Kasumi-1 (cell line): ENCODE data around the gene CCDC27.
"Not testable (repeated sequence)": the region's sequence is repeated elsewhere in the genome, so short reads cannot be mapped to it uniquely, and the experiment has no call there.

ENCODE experiments used
- DNase-seq, 2 experiments: peaks; one replicate each; lab custom pipeline; 2025; lab: John Stamatoyannopoulos, UW

The CCDC27 gene

DNA sequence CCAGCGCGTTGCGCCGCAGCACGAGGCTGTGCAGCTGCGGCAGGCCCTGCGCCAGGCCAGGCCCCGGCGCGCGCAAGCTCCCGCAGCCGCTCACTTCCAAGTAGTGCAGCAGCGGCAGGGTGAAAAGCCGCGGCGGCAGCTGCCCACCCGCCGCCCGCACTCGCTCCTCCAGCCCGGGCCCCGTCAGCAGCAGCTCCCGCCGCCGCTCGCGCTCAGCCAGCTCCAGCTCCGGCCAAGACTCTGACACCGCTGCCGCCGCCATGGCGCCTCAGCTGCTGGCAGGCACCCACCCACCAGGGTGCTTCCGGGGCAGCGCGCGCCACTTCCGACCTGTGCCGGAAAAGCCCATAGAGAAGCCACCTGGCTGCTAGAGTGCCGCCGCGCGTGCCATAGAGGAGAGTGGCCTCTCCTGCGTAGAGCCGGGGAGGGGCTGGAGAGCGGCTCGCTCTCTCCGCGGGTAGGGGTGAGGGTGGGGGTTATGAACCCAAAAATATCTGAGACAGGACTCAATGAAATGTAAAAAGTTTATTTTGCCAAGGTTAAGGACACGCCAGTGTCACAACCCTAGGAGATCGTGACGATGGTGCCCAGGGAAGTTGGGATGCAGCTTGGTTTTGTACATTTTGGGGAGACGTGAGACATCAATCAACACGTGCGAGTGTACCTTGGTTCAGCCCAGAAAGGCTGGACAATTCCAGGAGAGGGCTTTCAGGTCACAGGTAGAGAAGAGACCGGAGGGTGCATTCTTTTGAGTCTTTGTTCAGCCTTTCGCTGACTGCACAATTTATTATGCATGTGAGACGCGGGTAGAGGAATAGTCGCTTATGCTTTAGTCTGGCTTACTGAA, 44.2 kb downstream of the CCDC27 start, which contains the start of gene LRRC47:
Gene LRRC47 (minus strand): TSS at position 284 of the 847 bp plus-strand sequence. CDS start 22 bp downstream, at position 262.
- DNase-seq = peak; percentile 87 to 90

DNA sequence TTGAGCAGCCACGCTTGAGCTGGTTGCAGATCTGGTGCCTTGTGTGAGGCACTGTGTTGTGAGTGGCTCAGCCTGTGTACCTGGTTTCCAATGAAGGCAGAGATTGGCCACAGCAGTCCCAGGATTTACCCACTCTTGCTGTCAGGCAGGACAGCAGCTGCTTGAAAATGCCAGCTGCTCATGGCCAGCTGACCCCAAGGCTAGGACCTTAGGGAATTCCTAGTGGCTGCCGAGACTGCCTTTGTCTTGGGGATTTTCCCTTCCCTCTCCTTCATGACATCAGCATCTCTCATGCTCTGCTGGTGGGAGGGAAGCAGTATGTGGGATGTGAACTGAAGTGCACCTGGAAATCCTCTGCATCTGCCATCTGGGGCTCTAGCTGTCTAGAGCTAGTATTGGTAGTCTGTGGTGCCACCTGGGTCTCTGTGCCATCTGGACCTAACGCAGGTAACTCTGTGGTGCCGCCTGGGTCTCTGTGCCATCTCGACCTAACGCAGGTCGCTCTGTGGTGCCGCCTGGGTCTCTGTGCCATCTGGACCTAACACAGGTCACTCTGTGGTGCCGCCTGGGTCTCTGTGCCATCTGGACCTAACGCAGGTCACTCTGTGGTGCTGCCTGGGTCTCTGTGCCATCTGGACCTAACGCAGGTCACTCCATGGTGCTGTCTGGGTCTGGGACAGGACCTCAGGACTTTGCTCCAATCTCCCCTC, 47.9 kb downstream of the CCDC27 start:
- no peak for DNase-seq

DNA sequence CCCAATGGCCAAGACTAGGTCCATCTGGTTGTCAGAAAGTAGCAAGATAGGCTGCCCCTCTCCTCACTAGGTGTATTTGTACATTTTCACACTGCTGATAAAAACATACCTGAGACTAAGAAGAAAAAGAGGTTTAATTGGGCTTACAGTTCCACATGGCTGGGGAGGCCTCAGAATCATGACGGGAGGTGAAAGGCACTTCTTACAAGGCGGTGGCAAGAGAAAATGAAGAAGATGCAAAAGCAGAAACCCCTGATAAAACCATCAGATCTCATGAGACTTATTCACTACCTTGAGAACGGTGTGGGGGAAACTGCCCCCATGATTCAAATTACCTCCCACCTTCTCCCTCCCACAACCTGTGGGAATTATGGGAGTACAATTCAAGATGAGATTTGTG, 48.5 kb downstream of the CCDC27 start:
- DNase-seq = not testable (repeated sequence)

DNA sequence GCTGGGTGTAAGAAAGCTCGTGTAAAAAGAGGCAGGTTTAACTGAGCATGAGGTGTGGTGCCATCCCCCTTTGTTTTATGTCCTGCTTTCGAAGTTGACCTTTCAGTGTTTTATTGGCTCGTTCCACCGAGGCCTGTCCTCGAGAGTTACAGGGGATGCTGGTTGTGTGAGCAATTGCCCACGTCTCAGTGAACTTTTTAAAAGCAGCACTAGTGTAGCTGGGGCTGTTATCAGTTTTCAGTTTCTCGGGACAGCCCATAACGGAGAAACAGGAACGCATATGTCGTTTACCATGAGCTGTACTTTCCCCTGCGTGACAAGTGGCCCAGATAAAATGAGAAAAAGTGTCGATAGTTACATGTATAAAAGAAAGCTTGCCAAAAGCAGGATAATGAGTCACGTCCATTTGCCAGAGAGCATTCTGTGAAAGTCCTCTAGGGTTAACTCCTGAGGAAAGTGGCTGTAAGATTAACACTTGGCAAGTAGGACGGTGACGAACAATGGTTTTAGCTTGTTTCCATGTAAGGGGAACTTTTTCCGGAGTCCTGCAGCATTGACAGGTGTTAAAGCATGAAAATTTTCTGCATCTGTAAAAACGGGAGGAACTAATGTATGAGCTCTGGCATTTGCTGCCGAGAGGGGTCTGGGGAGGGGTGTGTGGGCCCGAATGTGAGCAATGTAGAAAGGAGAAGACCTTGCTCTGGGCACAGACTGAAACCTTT, 51.8 kb downstream of the CCDC27 start:
- no peak for DNase-seq

DNA sequence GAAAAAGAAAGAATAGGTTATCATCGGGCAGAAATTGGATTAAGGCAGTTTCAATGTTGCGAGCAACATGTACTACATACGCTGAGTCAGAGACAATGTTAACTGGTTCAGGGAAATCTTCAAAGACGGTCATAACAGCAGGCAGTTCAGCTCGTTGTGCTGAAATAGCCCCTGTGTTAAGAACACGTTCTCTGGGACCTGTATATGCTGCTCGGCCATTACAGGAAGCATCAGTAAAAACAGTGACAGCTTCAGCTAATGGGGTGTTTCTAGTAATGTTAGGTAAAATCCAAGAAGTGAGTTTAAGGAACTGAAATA, 52.3 kb downstream of the CCDC27 start:
- not testable (repeated sequence) for DNase-seq

DNA sequence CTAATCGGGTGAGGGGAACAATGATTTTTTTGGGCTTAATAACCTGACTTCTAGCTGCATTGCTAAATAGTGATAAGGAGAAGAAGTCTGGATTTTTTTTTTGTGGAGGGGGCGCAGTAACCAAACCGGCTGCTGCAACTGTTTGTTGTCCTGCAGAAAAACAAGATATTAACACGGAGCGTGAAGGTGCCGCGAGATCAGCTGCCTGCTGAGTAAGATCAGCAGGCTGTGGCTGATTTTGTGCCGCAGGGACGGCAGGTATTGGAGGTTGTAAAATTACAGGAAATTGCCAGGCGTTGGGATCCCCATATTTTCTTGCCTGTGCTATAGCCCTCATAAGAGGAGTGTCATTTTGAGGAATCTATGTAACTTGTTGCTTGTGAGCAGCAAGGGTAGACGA, 52.8 kb downstream of the CCDC27 start:
- DNase-seq = no peak

DNA sequence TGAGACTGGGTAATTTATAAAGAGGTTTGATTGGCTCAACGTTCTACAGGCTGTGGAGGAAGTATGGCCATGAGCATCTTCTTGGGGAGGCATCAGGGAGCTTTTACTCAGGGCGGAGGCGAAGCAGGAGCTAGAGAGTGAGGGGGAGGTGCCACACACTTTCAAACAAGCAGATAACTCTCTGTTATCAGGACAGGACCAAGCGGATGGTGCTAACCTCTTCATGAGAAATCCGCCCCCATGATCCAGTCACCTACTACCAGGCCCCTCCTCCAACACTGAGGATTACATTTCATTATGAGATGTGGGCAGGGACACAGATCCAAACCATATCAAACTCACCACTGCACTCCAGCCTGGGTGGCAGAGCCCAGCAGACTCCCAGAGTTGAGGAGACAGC, 55.5 kb downstream of the CCDC27 start:
- DNase-seq = no peak

DNA sequence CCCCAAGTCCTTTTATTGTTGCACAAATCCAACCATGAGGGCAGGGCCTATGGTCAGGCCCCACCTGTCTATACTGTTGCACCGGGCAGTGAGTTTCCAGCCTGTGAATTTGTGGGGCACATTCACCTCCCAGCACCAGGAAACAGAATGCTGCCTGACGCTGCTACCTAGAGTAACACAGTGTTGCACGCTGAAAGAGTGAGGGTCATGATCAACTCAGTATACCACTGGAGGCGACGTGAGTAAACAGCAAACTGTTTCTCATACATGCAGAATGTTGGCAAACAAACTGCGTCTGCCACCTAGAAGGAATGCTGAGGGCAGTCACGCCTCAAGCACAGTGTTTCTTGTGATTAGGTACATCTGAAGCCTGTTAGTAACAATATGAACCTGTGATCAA, 57.4 kb downstream of the CCDC27 start:
- no peak for DNase-seq

DNA sequence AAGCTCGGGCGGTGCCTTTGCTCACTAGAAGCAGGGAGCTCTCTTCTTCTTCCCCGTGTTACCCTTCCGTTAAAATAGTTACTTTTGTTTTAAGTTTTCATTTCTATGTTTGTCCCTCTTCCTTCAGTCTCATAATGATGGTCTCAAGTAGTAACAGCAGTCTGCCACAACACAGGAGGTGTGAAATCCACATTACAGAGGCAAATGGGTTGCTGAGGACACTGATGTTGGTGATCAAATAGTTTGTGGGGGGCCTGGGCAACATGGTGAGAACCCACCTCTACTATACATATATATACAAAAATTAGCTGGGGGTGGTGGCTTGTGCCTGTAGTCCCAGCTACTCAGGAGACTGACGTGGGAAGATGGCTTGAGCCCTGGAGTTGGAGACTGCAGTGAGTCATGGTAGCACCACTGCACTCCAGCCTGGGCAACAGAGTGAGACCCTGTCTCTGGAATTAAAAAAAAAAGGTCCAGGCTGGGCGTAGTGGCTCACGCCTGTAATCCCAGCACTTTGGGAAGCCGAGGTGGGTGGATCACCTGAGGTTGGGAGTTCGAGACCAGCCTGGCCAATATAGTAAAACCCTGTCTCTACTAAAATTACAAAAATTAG, 58.0 kb downstream of the CCDC27 start:
- not testable (repeated sequence) for DNase-seq

DNA sequence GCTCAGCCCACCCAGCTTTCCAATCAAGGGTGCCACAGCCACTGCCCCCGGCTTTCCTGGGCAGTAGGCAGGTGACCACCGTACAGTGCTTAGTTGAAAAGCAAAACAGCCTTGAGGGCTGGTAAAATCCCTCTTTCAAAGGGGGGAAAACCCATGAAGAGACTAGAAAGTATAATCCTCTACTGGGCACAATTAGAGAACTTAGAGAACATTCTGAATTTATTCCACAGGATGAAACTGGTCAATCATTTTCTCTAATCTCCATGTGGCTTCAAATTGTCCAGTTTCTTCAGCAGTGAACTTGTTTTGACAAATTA, 59.3 kb downstream of the CCDC27 start:
- no peak for DNase-seq

DNA sequence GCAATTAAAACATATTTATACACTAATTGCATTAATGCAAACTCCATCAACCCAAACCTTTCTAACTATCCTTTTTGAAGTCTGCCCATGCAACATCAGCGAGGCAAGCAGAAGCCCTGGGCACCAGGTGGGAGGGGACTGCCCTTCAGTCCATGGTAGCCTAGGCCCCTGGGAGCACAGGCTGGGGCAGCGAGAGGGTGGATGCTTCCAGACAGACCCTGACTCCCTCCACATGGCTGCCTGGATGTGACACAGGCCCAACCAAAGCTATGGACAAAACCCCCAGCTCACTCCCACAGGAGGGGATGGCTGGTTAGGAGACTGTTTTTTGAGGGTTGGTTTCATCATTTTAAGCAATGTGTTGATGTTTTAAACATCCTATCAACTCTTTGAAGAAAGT, 61.8 kb downstream of the CCDC27 start:
- DNase-seq = no peak

DNA sequence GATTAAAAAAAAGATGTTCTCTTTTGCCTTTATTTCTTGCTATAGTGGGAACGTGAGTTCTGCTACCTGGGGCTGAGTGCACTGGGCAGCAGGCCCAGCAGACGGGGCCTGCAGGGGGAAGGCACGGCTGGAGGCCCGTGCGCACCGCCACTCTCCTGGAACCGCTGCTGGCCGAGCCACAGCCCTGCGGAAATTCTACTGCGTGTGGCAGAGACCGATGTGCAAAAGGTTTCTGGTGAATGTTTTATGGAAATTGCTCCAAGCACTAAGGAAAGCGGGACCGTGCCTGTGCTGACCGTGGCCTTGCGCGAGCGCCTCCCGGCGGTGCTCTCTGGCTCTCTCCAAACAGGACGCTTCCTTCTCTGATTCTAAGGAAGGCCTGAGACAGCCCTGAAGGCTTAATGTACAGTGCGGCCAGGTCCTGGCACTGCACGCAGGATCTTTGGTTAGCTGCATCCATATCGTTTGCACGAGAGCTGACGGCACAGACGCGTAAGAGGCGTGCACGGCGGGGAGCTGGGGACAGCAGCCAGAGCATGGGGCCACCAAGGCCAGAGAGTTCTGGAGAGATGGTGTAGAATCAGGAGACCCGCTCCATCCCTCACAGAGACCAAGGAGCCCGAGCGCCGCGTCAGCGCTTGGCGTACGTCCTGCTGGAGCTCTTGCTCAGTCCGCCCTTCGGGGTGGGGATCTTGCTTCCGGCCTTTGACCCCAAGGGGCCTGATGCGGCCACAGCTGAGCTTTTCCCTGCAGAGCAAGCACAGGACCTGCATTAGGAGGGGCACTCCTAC, 62.7 kb downstream of the CCDC27 start:
- no peak for DNase-seq

DNA sequence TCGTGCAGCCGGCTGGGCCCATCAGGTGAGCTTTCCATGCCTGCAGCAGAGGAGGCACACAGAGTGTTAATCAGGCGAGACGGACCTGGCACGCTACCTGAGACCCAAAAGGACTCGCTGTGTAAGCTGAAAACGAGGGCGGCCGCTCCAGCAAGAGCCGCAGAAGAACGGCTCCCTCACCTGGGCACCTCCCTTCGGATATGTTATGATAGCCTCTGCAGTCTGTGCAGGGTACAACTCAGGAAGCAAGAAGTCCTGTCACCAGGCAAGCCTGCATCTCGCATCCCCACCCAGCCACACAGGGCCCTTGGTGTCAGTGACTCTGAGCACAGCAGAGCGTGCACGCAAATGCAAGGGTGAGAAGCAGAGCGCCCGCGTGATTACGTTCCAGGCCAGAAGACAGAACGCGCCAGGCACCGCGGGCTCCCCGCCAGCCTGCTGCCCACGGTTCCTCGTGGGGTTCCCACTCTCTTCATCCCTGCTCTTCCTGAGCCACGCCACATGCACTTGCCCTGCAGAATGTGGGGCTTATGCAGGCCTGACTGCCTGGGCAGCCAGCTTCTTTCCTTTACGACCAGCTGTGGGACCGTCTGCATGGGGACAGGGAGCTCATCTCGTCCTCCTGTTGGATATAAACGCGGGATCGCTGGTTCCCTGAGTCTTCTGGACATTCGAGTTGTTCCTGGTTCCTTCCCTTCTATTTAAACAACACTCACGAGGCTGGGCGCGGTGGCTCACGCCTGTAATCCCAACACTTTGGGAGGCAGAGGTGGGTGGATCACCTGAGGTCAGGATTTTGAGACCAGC, 64.3 kb downstream of the CCDC27 start:
- DNase-seq = no peak

DNA sequence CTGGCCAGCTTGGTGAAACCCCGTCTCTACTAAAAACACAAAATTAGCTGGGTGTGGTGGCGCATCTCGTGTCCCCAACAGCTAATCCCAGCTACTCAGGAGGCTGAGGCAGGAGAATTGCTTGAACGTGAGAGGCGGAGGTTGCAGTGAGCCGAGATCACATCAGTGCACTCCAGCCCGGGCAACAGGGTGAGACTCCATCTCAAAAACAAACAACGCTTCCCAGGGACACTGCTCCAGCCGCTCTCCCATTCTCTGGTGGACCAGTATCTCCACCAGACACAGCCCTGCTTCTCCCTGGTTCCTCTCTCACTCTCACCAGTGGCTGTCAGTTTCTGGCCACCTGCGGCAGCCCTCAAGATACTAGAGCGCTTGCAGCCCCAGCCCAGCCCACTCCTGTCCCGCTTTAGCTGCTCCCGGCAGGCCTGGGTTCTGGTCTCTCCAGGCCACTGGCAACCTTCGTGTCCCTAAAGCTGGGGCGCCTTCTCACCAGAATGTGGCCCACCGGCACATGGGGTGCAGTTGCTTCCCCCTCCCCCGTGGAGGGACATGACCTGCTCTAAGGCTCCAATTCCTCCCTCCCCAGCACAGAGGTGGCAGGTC, 65.0 kb downstream of the CCDC27 start:
- DNase-seq = no peak

DNA sequence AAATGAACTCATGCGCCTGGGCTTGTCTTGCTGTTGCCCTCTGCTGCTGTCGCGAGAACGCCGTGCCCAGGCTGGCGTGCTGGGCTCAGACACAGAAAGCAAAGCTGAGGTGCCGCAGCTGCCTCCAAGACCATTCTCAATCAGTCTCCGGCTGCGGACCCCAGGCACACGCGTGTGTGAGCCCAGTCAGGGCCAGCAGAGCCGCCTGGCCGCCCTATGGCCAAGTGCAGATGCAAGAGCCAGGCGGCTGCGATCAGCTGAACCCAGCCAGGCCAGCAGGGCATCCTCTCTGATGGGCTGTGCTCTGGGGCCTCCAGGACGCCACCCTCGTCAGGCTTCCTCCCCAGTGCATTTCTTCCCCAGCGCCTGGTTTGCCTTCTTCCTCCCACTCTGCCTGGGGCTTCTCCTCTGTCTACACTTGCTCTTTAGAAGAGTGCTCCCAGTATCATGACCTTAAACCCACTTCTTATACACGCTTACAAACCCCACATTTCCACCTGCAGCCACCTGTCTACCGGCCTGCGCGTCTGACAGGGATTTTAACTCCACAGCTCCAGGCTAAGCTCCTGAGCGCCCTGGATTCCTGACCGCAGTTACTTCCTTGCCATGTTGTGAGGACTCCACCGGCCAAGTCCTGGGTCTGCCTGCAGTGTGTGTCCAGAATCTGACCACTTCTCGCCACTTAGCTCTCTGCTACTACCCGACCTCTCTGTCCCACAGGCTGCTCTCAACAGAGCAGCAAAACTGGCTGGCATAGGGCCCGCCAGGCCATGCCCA, 65.8 kb downstream of the CCDC27 start:
- DNase-seq = no peak

DNA sequence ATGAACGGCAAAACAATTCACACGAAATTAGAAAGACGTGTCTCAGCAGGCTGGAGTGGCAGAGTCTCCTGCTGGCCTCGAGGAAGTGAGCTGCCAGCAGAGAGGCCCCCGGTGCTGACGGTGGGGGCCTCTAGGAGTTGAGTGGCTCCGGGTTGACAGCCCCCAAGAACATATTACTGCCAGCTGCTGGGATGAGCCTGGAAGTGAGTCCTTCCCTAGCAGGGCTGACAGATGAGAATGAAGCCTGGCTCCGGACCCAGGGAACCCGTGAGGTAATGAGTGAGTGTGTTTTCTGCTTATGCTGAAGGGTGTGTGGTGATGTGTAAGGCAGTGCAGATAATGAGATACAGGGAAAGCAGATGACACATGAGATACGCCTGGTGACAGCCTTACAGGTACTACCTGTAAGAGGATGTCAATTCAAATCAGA, 67.5 kb downstream of the CCDC27 start:
- no peak for DNase-seq

DNA sequence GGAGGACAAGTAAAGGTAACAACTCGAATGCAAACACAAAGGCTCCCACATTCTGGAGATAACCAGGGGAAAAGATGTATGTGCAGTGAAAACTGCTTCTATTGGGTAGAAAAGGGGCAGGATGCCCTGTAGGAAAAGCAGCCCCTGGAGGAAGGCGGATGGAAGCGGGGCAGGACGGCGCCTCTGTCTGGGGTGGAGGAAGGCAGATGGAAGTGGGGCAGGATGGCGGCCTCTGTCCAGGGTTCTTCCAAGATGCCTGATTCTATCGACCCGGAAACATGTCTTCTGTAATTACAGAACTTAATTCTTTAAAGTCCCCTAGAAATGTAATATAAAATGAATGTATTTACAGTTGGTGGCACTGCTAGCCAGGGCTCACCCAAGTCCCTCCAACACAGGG, 68.1 kb downstream of the CCDC27 start:
- DNase-seq = no peak

DNA sequence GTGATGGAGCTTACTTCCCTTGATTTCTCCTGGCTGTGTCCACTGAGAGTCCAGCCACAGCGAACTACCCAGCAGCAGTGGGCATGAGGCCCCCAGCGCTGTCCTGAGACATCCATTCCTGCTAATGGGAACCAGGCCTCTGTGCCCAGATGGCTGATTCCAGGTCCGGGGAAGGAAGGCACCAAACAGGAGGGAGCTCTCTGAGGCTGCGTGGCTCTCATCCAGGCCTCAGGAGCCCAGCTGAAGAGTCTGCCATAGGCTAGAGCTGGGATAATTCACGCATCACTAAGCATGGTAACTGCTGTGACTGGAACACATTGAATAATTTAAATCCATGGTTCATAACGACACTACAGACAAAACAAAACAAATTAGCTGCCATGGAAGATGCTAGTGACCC, 68.8 kb downstream of the CCDC27 start:
- no peak for DNase-seq
